K562 (cell line): Measurements from ENCODE around the gene USP5. TPM values are rescaled to one million over a fixed set of nuclear protein-coding genes. Genes with fewer than 3 reads are reported as not detected.
A peak's percentile ranks its signal among the peaks of the same experiment; 100 is the strongest.
"Not testable (repeated sequence)": the region's sequence is repeated elsewhere in the genome, so short reads cannot be mapped to it uniquely, and the experiment has no call there.

Source experiments
- ATAC-seq: fragments of 200-7000 bp; cut with Tn5 transposase; 3 replicates; pipeline ENCODE4 v1.9.1; 2020; ENCODE audit warnings: moderate library complexity
- BruUV-seq: library from RNA; stranded (reverse); fragments of 400-500 nt; replicated peaks from 2 replicates; lab custom pipeline; 2021; lab: Mats Ljungman, UMichigan
- CTCF ChIA-PET: fragments of 300-600 bp; formaldehyde crosslinking; extraction: SDS; loops from one replicate; lab custom pipeline; 2021; ENCODE audit warnings: low intra/inter-chr PET ratio; lab: Yijun Ruan, JAX
- POLR2A ChIA-PET: fragments of 300-600, 350-650 bp; sonication (Branson Sonifier 250); formaldehyde crosslinking; extraction: SDS; loops from one replicate; lab custom pipeline; 2021; ENCODE audit warnings: antibody characterized with exemption, inconsistent platforms; lab: Yijun Ruan, JAX
- DNase-seq, 4 experiments: peaks; one replicate each; pipeline versions ENCODE4 v3.0.0 to v3.0.0-alpha.2; 2011 to 2018; ENCODE audit warnings: low spot score in 3 of 4, mixed read lengths in 3 of 4; ENCODE audit errors: extremely low read depth in 1 of 4
- FAIRE-seq: peaks from 2 replicates; lab custom pipeline; 2011; peaks lifted over from hg19 to GRCh38; lab: Jason Lieb, UNC
- H2AFZ ChIP-seq: 2 replicates; pipeline ENCODE4 v1.6.0; 2011; ENCODE audit warnings: low read depth, low read length, control low read depth, inconsistent platforms
- H3K27ac ChIP-seq: fragments of 200-600 bp; 3 replicates; pipeline ENCODE4 v1.8.0; 2011; ENCODE audit warnings: low read depth, mild to moderate bottlenecking, control low read depth, inconsistent platforms, low read length, moderate library complexity, mixed read lengths; ENCODE audit errors: extremely low read depth
- H3K27me3 ChIP-seq, 2 experiments: fragments of 300-600 bp in 1 of 2; 2 replicates in 1 of 2; 3 replicates in 1 of 2; pipeline versions ENCODE4 v1.6.0 to v1.8.0; 2011; ENCODE audit warnings: inconsistent platforms in 2 of 2, low read length in 2 of 2, mild to moderate bottlenecking in 1 of 2, mixed read lengths in 1 of 2, moderate library complexity in 1 of 2; ENCODE audit not compliant: control insufficient read depth in 2 of 2, insufficient read depth in 2 of 2
- H3K36me3 ChIP-seq: fragments of 300-600 bp; 3 replicates; pipeline ENCODE4 v1.8.0; 2011; ENCODE audit warnings: mild to moderate bottlenecking, low read length, inconsistent platforms; ENCODE audit not compliant: control insufficient read depth, insufficient read depth
- H3K4me1 ChIP-seq, 2 experiments: fragments of 200-600 bp in 1 of 2; replicated peaks in 1 of 2; 2 replicates in 1 of 2; 3 replicates in 1 of 2; pipeline versions ENCODE4 v1.5.1 to v1.8.0; 2011; ENCODE audit warnings: inconsistent platforms in 2 of 2, low read length in 2 of 2, mild to moderate bottlenecking in 1 of 2, mixed read lengths in 1 of 2, moderate library complexity in 1 of 2; ENCODE audit not compliant: control insufficient read depth in 2 of 2, insufficient read depth in 2 of 2
- H3K4me2 ChIP-seq: 2 replicates; pipeline ENCODE4 v1.6.1; 2011; ENCODE audit warnings: low read length, control low read depth, inconsistent platforms, mixed read lengths; ENCODE audit not compliant: insufficient read depth
- H3K4me3 ChIP-seq: fragments of 200-600 bp; sonication (generic), shearing (Covaris generic); 2 replicates; pipeline ENCODE4 v1.5.1; 2016; ENCODE audit warnings: control low read depth, inconsistent platforms
- H3K79me2 ChIP-seq: fragments of 200-600 bp; 3 replicates; pipeline ENCODE4 v1.8.0; 2011; ENCODE audit warnings: low read length, inconsistent platforms; ENCODE audit not compliant: control insufficient read depth, insufficient read depth
- H3K9ac ChIP-seq, 2 experiments: 2 replicates each; pipeline versions ENCODE4 v1.6.0 to v1.6.1; 2011; ENCODE audit warnings: low read depth in 2 of 2, low read length in 2 of 2, control low read depth in 1 of 2, inconsistent platforms in 1 of 2, mild to moderate bottlenecking in 1 of 2, mixed read lengths in 1 of 2; ENCODE audit not compliant: insufficient read depth in 1 of 2
- H3K9me1 ChIP-seq: one replicate; pipeline ENCODE4 v1.6.0; 2011; ENCODE audit warnings: inconsistent platforms, mild to moderate bottlenecking, low read length, moderate library complexity; ENCODE audit not compliant: control insufficient read depth, insufficient read depth
- H3K9me3 ChIP-seq: replicated peaks from 2 replicates; pipeline ENCODE4 v1.5.1; 2011; ENCODE audit warnings: low read depth, low read length, inconsistent platforms; ENCODE audit not compliant: control insufficient read depth, insufficient read depth
- H4K20me1 ChIP-seq: replicated peaks from 2 replicates; pipeline ENCODE4 v1.6.1; 2011; ENCODE audit warnings: low read length, inconsistent platforms, mixed read lengths; ENCODE audit not compliant: control insufficient read depth, insufficient read depth
- CHD4 ChIP-seq: fragments of 200-600 bp; sonication (generic); IDR thresholded peaks from 3 replicates; pipeline ENCODE4 v1.6.1; 2012; ENCODE audit warnings: low read depth, mild to moderate bottlenecking, mixed read lengths, low read length, inconsistent platforms; ENCODE audit not compliant: insufficient read depth, insufficient replicate concordance, poor library complexity, severe bottlenecking
- STAG1 ChIP-seq: sonication (generic); formaldehyde crosslinking; IDR thresholded peaks from 2 replicates; pipeline ENCODE4 v1.5.0; 2020; ENCODE audit warnings: missing genetic modification reagents, borderline replicate concordance
- ZKSCAN1 ChIP-seq: fragments of 150-350 bp; IDR thresholded peaks from 2 replicates; pipeline ENCODE4 v1.6.1; 2016; ENCODE audit warnings: low read depth, low read length
- WGBS: fragments of 100-300 bp; shearing (Covaris generic); methylation state at CpG from one replicate; pipeline ENCODE4 v1.1.6; 2016; ENCODE audit warnings: low coverage, mixed read lengths; ENCODE audit not compliant: insufficient coverage; ENCODE audit errors: missing lambda C conversion rate; 5-methylcytosine and 5-hydroxymethylcytosine counted together
- in situ Hi-C: fragments of 300-500 bp; cut with MboI; formaldehyde crosslinking; loops from 4 replicates; pipeline ENCODE4 v1.15.0; 2018; ENCODE audit warnings: inconsistent platforms, mixed read lengths
- intact Hi-C: fragments of 100-400 bp; cut with micrococcal nuclease; formaldehyde crosslinking; loops from 2 replicates; pipeline ENCODE4 v1.14.2; 2022
- polyA plus RNA-seq, 8 experiments: library from polyadenylated mRNA; depleted of rRNA in 4 of 8; stranded (reverse) in 5 of 8; unstranded in 3 of 8; fragments of >200 nt; fragmentation: Nextera tagmentation in 2 of 8; fragmentation: Illumina TruSeq in 1 of 8; extraction: Ambion mirVana in 2 of 8; extraction: Trizol in 1 of 8; gene quantifications; 2 replicates each; pipeline versions ENCODE4 v1.2.1 to v1.2.3, GENCODE V29; 2011 to 2014; ENCODE audit warnings: inconsistent platforms in 1 of 8, missing spikeins in 1 of 8
- total RNA-seq, 7 experiments: library from RNA; depleted of rRNA in 6 of 7; stranded (reverse); fragments of >200 nt in 6 of 7; fragmentation: Illumina TruSeq in 2 of 7; extraction: Trizol in 2 of 7; gene quantifications; 2 replicates each; pipeline versions ENCODE4 v1.2.1 to v1.2.3, GENCODE V29; 2011 to 2021; ENCODE audit warnings: low replicate concordance in 1 of 7

USP5 gene
- total and polyA plus RNA-seq, 9 of the 15 experiments (the other 6 are each of a cell fraction or from before 2014, with no cell fraction given), result 1.4 to 107 (median 48.6) TPM

DNA sequence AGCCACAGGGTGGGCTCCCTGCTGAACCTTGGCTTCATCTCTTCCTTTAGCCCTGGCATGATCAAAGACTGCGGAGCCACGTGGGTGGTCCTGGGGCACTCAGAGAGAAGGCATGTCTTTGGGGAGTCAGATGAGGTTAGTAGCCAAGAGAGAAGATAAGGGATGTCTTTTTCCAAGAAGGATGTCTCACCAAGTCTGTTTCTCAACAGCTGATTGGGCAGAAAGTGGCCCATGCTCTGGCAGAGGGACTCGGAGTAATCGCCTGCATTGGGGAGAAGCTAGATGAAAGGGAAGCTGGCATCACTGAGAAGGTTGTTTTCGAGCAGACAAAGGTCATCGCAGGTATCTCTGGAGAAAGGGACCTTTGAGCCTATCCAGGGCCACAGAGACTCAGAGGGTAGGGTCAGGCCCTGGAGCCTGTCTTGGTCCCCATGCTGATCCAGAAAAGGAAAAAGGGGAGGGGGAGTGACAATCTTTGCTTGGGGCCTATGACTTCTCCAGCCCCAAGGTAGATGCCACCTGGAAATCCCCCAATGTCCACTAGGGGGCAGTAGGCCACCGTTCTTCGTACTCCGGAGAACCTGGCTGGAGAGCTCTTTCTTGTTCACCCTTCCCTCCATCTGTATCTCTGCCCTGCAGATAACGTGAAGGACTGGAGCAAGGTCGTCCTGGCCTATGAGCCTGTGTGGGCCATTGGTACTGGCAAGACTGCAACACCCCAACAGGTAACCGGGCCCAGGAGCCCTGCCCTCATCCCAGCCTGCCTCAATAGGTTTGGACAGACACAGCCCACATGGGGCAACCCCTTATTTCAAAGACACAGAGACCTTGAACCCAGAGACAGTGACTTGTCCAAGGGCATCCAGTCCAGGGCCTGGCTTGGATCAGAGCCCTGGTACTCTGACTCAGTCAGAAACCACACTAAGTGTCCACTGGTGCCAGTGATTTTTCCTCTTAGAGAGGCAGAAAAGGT, 17.4 kb downstream of the USP5 start (continued):
- no peak for TF ChIP-seq ZKSCAN1
- TF ChIP-seq STAG1 (CRISPR knock-in tag), result peak; percentile 15; the same call in 1 of the 2 replicates
- TF ChIP-seq CHD4, result no peak

DNA sequence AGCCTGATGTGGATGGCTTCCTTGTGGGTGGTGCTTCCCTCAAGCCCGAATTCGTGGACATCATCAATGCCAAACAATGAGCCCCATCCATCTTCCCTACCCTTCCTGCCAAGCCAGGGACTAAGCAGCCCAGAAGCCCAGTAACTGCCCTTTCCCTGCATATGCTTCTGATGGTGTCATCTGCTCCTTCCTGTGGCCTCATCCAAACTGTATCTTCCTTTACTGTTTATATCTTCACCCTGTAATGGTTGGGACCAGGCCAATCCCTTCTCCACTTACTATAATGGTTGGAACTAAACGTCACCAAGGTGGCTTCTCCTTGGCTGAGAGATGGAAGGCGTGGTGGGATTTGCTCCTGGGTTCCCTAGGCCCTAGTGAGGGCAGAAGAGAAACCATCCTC, 18.4 kb downstream of the USP5 start:
- H4K20me1 ChIP-seq, result peaks cover 47% of the 10 kb centered on the region
- peaks cover 64% of the 10 kb centered on the region for H3K79me2 ChIP-seq
- CTCF ChIA-PET, result interaction anchor here (1.3 kb wide), 1 partner anchor 243 kb away, joined by 4 read pairs; no protein-coding TSS in a partner anchor
- H3K27me3 ChIP-seq, DNase-seq, BruUV-seq, H2AFZ ChIP-seq, ATAC-seq, H3K9ac ChIP-seq, H3K9me3 ChIP-seq, H3K4me2 ChIP-seq, intact Hi-C loops, in situ Hi-C loops, FAIRE-seq, H3K27ac ChIP-seq, H3K9me1 ChIP-seq, H3K4me3 ChIP-seq: not testable (repeated sequence)
- POLR2A ChIA-PET, result interaction anchor here (1.1 to 11.3 kb wide), 7 partner anchors 10 to 91 kb away, joined by 3 to 174 read pairs (median 17); partner anchors contain the start of genes C12orf57, CDCA3, RNU7-1 and USP5
- WGBS, result 90% methylated on average over 2 of the region's 4 CpGs
- peaks cover 47% of the 10 kb centered on the region for H3K36me3 ChIP-seq
- H3K4me1 ChIP-seq, result peaks cover 42 to 63% of the 10 kb centered on the region in 2 experiments; a peak in 4 of 5 replicates
